ENCODE measurements around the gene CHRD.
A peak's percentile ranks its signal among the peaks of the same experiment; 100 is the strongest.
"Not testable (repeated sequence)": the region's sequence is repeated elsewhere in the genome, so short reads cannot be mapped to it uniquely, and the experiment has no call there.

The CHRD gene

GRCh38 chr3:184417619-184418327 is 37.9 kb downstream of the CHRD start:
- peak; percentile 70 for DNase-seq (ENCODE audit: low spot score)

GRCh38 chr3:184419171-184419570 is 39.3 kb downstream of the CHRD start:
- DNase-seq (ENCODE audit: low spot score) = no peak

- DNase-seq (ENCODE audit: low spot score) = no peak
Observed at GRCh38 chr3:184423561-184423960, 43.7 kb downstream of the CHRD start.

- no peak for DNase-seq (ENCODE audit: low spot score)
Observed at GRCh38 chr3:184426691-184427141, 46.9 kb downstream of the CHRD start.

GRCh38 chr3:184428561-184429175 is 48.8 kb downstream of the CHRD start:
- DNase-seq (ENCODE audit: low spot score) = no peak

GRCh38 chr3:184429786-184430185 is 49.9 kb downstream of the CHRD start:
- no peak for DNase-seq (ENCODE audit: low spot score)

GRCh38 chr3:184430940-184431339 is 51.1 kb downstream of the CHRD start:
- DNase-seq (ENCODE audit: low spot score) = no peak

- DNase-seq (ENCODE audit: low spot score) = not testable (repeated sequence)
Observed at GRCh38 chr3:184433178-184433577, 53.3 kb downstream of the CHRD start.

GRCh38 chr3:184439096-184439495 is 59.2 kb downstream of the CHRD start:
- no peak for DNase-seq (ENCODE audit: low spot score)

All from ecto neural progenitor cell (in vitro differentiated cells).